Measurements from ENCODE around the gene CLIP3.
"Not testable (repeated sequence)": the region's sequence is repeated elsewhere in the genome, so short reads cannot be mapped to it uniquely, and the experiment has no call there.

The CLIP3 gene

GRCh38 chr19:36047835-36048234, 15.2 kb upstream of the CLIP3 start:
- no peak for DNase-seq

- no peak for DNase-seq
Observed at GRCh38 chr19:36046443-36047050, 13.9 kb upstream of the CLIP3 start.

- no peak for DNase-seq
Observed at GRCh38 chr19:36043952-36044351, 11.3 kb upstream of the CLIP3 start.

- DNase-seq, result no peak
Observed at GRCh38 chr19:36041831-36042230, 9.2 kb upstream of the CLIP3 start.

GRCh38 chr19:36041092-36041491, 8.4 kb upstream of the CLIP3 start:
- DNase-seq, result not testable (repeated sequence)

- no peak for DNase-seq
Observed at GRCh38 chr19:36040495-36040894, 7.8 kb upstream of the CLIP3 start.

GRCh38 chr19:36031308-36031707, 1.4 kb downstream of the CLIP3 start:
- DNase-seq, result no peak

GRCh38 chr19:36030264-36031148, 2.2 kb downstream of the CLIP3 start:
- DNase-seq, result no peak

GRCh38 chr19:36028313-36029041, 4.2 kb downstream of the CLIP3 start:
- no peak for DNase-seq

- no peak for DNase-seq
Observed at GRCh38 chr19:36027696-36028095, 5.0 kb downstream of the CLIP3 start.

- no peak for DNase-seq
Observed at GRCh38 chr19:36026091-36026876, 6.4 kb downstream of the CLIP3 start.

- no peak for DNase-seq
Observed at GRCh38 chr19:36025541-36025940, 7.1 kb downstream of the CLIP3 start.

- DNase-seq, result no peak
Observed at GRCh38 chr19:36023432-36023831, 9.2 kb downstream of the CLIP3 start.

GRCh38 chr19:36019061-36019670, 13.5 kb downstream of the CLIP3 start:
- DNase-seq, result no peak

GRCh38 chr19:36014012-36014924, 18.4 kb downstream of the CLIP3 start, which contains the start of gene ALKBH6:
ALKBH6 (minus strand) TSS chr19:36014213; CDS start chr19:36013397, 816 bp downstream.
- peak; percentile 98 for DNase-seq

GRCh38 chr19:36013280-36014011, 19.2 kb downstream of the CLIP3 start:
- DNase-seq, result no peak

- no peak for DNase-seq
Observed at GRCh38 chr19:36010402-36010801, 22.3 kb downstream of the CLIP3 start.

GRCh38 chr19:36009633-36010379, 22.9 kb downstream of the CLIP3 start:
- DNase-seq, result no peak

GRCh38 chr19:36009220-36009619, 23.5 kb downstream of the CLIP3 start:
- peak; percentile 22 for DNase-seq

All from CD4-positive, alpha-beta T cell treated with Interleukin-4 for 4 hours (primary cell).